Lower leg skin (tissue), 4 donors: Measurements from ENCODE around the gene DUSP9. TPM values are rescaled to one million over a fixed set of nuclear protein-coding genes. Genes with fewer than 3 reads are reported as not detected.

Experiments used
- DNase-seq, 2 donors: peaks; one replicate each; pipeline ENCODE4 v3.0.0-alpha.2; 2019; ENCODE audit warnings: low spot score in 2 of 2
- H3K4me3 ChIP-seq: fragments of 200-600 bp; sonication (generic); 2 replicates; pipeline ENCODE4 v1.5.1; 2017; ENCODE audit warnings: mild to moderate bottlenecking, low read depth; ENCODE audit not compliant: poor library complexity, severe bottlenecking
- CTCF ChIP-seq, 3 donors: fragments of 450-650 bp; IDR thresholded peaks; one replicate each; pipeline ENCODE4 v1.5.1; 2016; ENCODE audit warnings: antibody characterized with exemption in 3 of 3, mild to moderate bottlenecking in 3 of 3, moderate library complexity in 2 of 3
- POLR2A ChIP-seq, 2 donors: fragments of 450-650 bp; IDR thresholded peaks; one replicate each; pipeline ENCODE4 v1.6.1; 2016 to 2017; ENCODE audit warnings: antibody characterized with exemption in 2 of 2, mild to moderate bottlenecking in 1 of 2, moderate library complexity in 1 of 2
- WGBS, 2 donors: methylation state at CpG; one replicate each; pipeline ENCODE4 v1.1.5; 2018; 5-methylcytosine and 5-hydroxymethylcytosine counted together
- intact Hi-C: fragments of 100-400 bp; cut with DNase I; formaldehyde crosslinking; loops from one replicate; pipeline ENCODE4 v1.15.0; 2023; ENCODE audit warnings: low total_unique reads
- total RNA-seq, 4 donors: library from RNA; depleted of rRNA; stranded (reverse); fragments of >200 nt; gene quantifications; one replicate each; pipeline ENCODE4 v1.1.0, GENCODE V29; 2016

DUSP9 gene
- total RNA-seq, 4 donors from 2014 or later: 0.13 to 0.20 TPM; not detected in 2

GRCh38 chrX:153633607-153634180 lies 13.3 kb upstream of the DUSP9 start:
- TF ChIP-seq POLR2A (IDR thresholded peaks at IDR 0.05) (no peak), CTCF (IDR thresholded peaks at IDR 0.05) (no peak)
- no peak for DNase-seq
- intact Hi-C loops: no loop called here
- WGBS, 2 donors: 86 to 100% methylated on average over 1 to 15 of the region's 15 CpGs
- H3K4me3 ChIP-seq: no peak overlapping the region

GRCh38 chrX:153634236-153634635 lies 12.8 kb upstream of the DUSP9 start:
- intact Hi-C loops: no loop called here
- no peak overlapping the region for H3K4me3 ChIP-seq
- DNase-seq: no peak
- WGBS, 2 donors: 84 to 88% methylated on average over 9 of the region's 9 CpGs
- no peak for TF ChIP-seq POLR2A (IDR thresholded peaks at IDR 0.05)
- no peak for TF ChIP-seq CTCF (IDR thresholded peaks at IDR 0.05)

- H3K4me3 ChIP-seq: no peak overlapping the region
- intact Hi-C loops: no loop called here
- 61 to 68% methylated on average over 13 to 15 of the region's 15 CpGs for WGBS, 2 donors
- TF ChIP-seq POLR2A (IDR thresholded peaks at IDR 0.05) (no peak), CTCF (IDR thresholded peaks at IDR 0.05) (no peak)
- DNase-seq: no peak
These were observed 12.2 kb upstream of the DUSP9 start for GRCh38 chrX:153634832-153635231.

- intact Hi-C loops: no loop called here
- 71 to 87% methylated on average over 4 to 6 of the region's 6 CpGs for WGBS, 2 donors
- no peak for DNase-seq
These were observed 11.6 kb upstream of the DUSP9 start for GRCh38 chrX:153635388-153635787.

GRCh38 chrX:153635788-153636668 lies 11.0 kb upstream of the DUSP9 start:
- DNase-seq: no peak
- H3K4me3 ChIP-seq: no peak overlapping the region
- intact Hi-C loops: no loop called here
- WGBS, 2 donors: 79 to 92% methylated on average over 11 to 21 of the region's 21 CpGs
- TF ChIP-seq CTCF (IDR thresholded peaks at IDR 0.05): no peak
- no peak for TF ChIP-seq POLR2A (IDR thresholded peaks at IDR 0.05)

More at GRCh38 chrX:153635388-153635787, 11.6 kb upstream of the DUSP9 start:
- no peak overlapping the region for H3K4me3 ChIP-seq
- TF ChIP-seq CTCF (IDR thresholded peaks at IDR 0.05) (no peak), POLR2A (IDR thresholded peaks at IDR 0.05) (no peak)
